ENCODE data around the gene FAM117B. TPM values are rescaled to one million over a fixed set of nuclear protein-coding genes. Genes with fewer than 3 reads are reported as not detected.
"Not testable (repeated sequence)": the region's sequence is repeated elsewhere in the genome, so short reads cannot be mapped to it uniquely, and the experiment has no call there.

FAM117B gene
- total RNA-seq, 1 donor from 2014 or later: 7.2 TPM

DNA sequence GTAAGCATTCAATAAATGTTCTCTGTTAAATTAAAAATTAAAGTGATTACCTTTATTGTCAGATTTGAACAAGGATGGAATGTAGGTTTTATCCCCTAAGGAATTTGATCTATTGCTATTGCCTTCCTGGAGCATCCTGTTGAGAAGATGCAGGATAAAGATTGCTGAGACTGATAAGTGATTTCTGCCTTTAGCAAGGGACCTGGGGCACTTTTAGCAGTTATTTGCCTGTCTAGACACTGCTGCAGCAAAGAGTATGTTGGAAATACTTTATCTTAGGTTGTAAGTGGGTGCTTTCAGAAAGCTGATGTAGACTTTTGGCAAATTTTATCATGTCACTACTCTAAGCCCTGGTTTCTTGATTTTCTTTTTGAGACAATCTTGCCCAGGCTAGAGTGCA, 69.5 kb downstream of the FAM117B start:
- Histone ChIP-seq H4K20me1 (ENCODE audit: insufficient read depth, low read length) (no peaks in the 10 kb centered on the region), H2AFZ (ENCODE audit: low read depth, low read length) (no peak overlapping the region), H3K27ac (ENCODE audit: low read depth, low read length) (no peak overlapping the region), H3K9ac (ENCODE audit: low read length) (no peak overlapping the region), H3K4me2 (ENCODE audit: low read length) (no peak overlapping the region), H3K36me3 (ENCODE audit: insufficient read depth, low read length) (no peaks in the 10 kb centered on the region), H3K4me1 (ENCODE audit: insufficient read depth, low read length) (no peaks in the 10 kb centered on the region), H3K27me3 (ENCODE audit: insufficient read depth, low read length) (no peaks in the 10 kb centered on the region), H3K9me3 (ENCODE audit: insufficient read depth, low read depth, low read length) (no peaks in the 10 kb centered on the region), H3K79me2 (ENCODE audit: insufficient read depth, low read length) (no peaks in the 10 kb centered on the region), H3K4me3 (ENCODE audit: insufficient read depth, low read depth, low read length) (no peak overlapping the region)
- Mint-ChIP-seq H3K36me3 (ENCODE audit: low read depth, unreplicated experiment) (peaks cover 4% of the 10 kb centered on the region), H3K27ac (ENCODE audit: unreplicated experiment) (no peak overlapping the region), H3K27me3 (ENCODE audit: low read depth, unreplicated experiment) (no peaks in the 10 kb centered on the region), H3K4me3 (ENCODE audit: unreplicated experiment) (no peak overlapping the region), H3K9me3 (ENCODE audit: unreplicated experiment) (no peaks in the 10 kb centered on the region), H3K4me1 (ENCODE audit: low read depth, unreplicated experiment) (no peaks in the 10 kb centered on the region)
- TF ChIP-seq EZH2 (IDR thresholded peaks at IDR 0.05; ENCODE audit: insufficient read depth, low read length) (no peak), CTCF (IDR thresholded peaks at IDR 0.05; ENCODE audit: insufficient read depth, low read depth, low read length) (no peak)
- FAIRE-seq (no peak), DNase-seq (ENCODE audit: low read depth) (no peak)

DNA sequence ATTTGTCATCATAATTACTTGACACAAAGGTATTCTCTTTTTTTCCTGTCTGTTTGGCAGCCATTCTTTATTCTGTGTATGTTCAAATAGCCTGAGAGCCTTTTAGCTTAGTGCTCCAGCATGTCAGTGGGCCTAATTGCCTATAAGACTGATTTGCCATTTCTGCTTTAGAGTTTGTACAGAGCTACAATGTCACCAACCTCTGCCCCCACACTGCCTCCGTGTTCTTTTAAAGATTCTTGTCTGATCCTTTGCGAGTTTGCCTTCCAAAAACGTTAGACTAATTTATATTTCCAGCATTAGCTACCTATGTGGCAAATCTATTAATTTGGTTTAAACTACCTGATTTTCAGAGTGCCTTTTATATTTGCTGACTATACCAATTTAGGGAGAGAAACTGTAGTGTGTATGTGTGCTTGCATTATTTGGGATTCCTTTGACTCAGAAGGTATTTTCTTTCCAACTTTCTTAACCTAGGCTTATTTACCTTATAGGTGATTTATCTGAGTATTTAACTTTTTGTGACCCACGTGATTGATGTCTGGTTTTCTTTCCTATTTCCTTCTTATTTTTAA, 70.8 kb downstream of the FAM117B start:
- Histone ChIP-seq H3K4me2 (ENCODE audit: low read length) (no peak overlapping the region), H3K27ac (ENCODE audit: low read depth, low read length) (no peak overlapping the region), H2AFZ (ENCODE audit: low read depth, low read length) (no peak overlapping the region), H3K4me3 (ENCODE audit: insufficient read depth, low read depth, low read length) (no peak overlapping the region), H3K79me2 (ENCODE audit: insufficient read depth, low read length) (no peaks in the 10 kb centered on the region), H3K27me3 (ENCODE audit: insufficient read depth, low read length) (no peaks in the 10 kb centered on the region), H3K4me1 (ENCODE audit: insufficient read depth, low read length) (no peaks in the 10 kb centered on the region), H3K9ac (ENCODE audit: low read length) (no peak overlapping the region), H4K20me1 (ENCODE audit: insufficient read depth, low read length) (no peaks in the 10 kb centered on the region), H3K36me3 (ENCODE audit: insufficient read depth, low read length) (no peaks in the 10 kb centered on the region), H3K9me3 (ENCODE audit: insufficient read depth, low read depth, low read length) (no peaks in the 10 kb centered on the region)
- TF ChIP-seq EZH2 (IDR thresholded peaks at IDR 0.05; ENCODE audit: insufficient read depth, low read length): no peak
- TF ChIP-seq CTCF (IDR thresholded peaks at IDR 0.05; ENCODE audit: insufficient read depth, low read depth, low read length): no peak
- Mint-ChIP-seq H3K27me3 (ENCODE audit: low read depth, unreplicated experiment) (no peaks in the 10 kb centered on the region), H3K27ac (ENCODE audit: unreplicated experiment) (no peak overlapping the region), H3K36me3 (ENCODE audit: low read depth, unreplicated experiment) (peaks cover 4% of the 10 kb centered on the region), H3K4me3 (ENCODE audit: unreplicated experiment) (no peak overlapping the region), H3K4me1 (ENCODE audit: low read depth, unreplicated experiment) (no peaks in the 10 kb centered on the region), H3K9me3 (ENCODE audit: unreplicated experiment) (no peaks in the 10 kb centered on the region)
- FAIRE-seq (no peak), DNase-seq (ENCODE audit: low read depth) (no peak)

GRCh38 chr2:202714971-202715935, 80.5 kb downstream of the FAM117B start:
- not testable (repeated sequence) for H3K9ac ChIP-seq (ENCODE audit: low read length); H3K27me3 Mint-ChIP-seq (ENCODE audit: low read depth, unreplicated experiment); H3K27me3 ChIP-seq (ENCODE audit: insufficient read depth, low read length); H3K4me3 ChIP-seq (ENCODE audit: insufficient read depth, low read depth, low read length); FAIRE-seq; H3K27ac ChIP-seq (ENCODE audit: low read depth, low read length); H3K27ac Mint-ChIP-seq (ENCODE audit: unreplicated experiment); H2AFZ ChIP-seq (ENCODE audit: low read depth, low read length); H3K79me2 ChIP-seq (ENCODE audit: insufficient read depth, low read length); H3K4me2 ChIP-seq (ENCODE audit: low read length); H3K36me3 ChIP-seq (ENCODE audit: insufficient read depth, low read length); H4K20me1 ChIP-seq (ENCODE audit: insufficient read depth, low read length); H3K9me3 ChIP-seq (ENCODE audit: insufficient read depth, low read depth, low read length); H3K4me3 Mint-ChIP-seq (ENCODE audit: unreplicated experiment); H3K4me1 ChIP-seq (ENCODE audit: insufficient read depth, low read length); DNase-seq (ENCODE audit: low read depth)
- Mint-ChIP-seq H3K36me3 (ENCODE audit: low read depth, unreplicated experiment) (peaks cover 14% of the 10 kb centered on the region), H3K9me3 (ENCODE audit: unreplicated experiment) (peaks cover 21% of the 10 kb centered on the region), H3K4me1 (ENCODE audit: low read depth, unreplicated experiment) (peaks cover 12% of the 10 kb centered on the region)
